HG03575 (cell line): ENCODE measurements around the gene CIROP.
"Not testable (repeated sequence)": the region's sequence is repeated elsewhere in the genome, so short reads cannot be mapped to it uniquely, and the experiment has no call there.

ENCODE experiments used
- ATAC-seq: cut with Tn5 transposase; IDR thresholded peaks from one replicate; pipeline ENCODE4 v1.9.1; 2021; ENCODE audit not compliant: unreplicated experiment, insufficient number of reproducible peaks, low FRiP score; ENCODE audit errors: extremely low read depth

The CIROP gene

GRCh38 chr14:23117371-23118020, 12.7 kb upstream of the CIROP start:
- ATAC-seq, result no peak

GRCh38 chr14:23115918-23116317, 11.1 kb upstream of the CIROP start:
- no peak for ATAC-seq

GRCh38 chr14:23115039-23115731, 10.4 kb upstream of the CIROP start:
- no peak for ATAC-seq

GRCh38 chr14:23114669-23115038, 9.9 kb upstream of the CIROP start:
- ATAC-seq, result no peak

GRCh38 chr14:23114120-23114458, 9.3 kb upstream of the CIROP start:
- no peak for ATAC-seq

- no peak for ATAC-seq
Observed at GRCh38 chr14:23113431-23114119, 8.8 kb upstream of the CIROP start.

GRCh38 chr14:23112359-23113178, 7.8 kb upstream of the CIROP start:
- no peak for ATAC-seq

GRCh38 chr14:23110579-23111365, 6.0 kb upstream of the CIROP start:
- ATAC-seq, result no peak

- ATAC-seq, result no peak
Observed at GRCh38 chr14:23109769-23110168, 5.0 kb upstream of the CIROP start.

- not testable (repeated sequence) for ATAC-seq
Observed at GRCh38 chr14:23108169-23108568, 3.4 kb upstream of the CIROP start.

GRCh38 chr14:23107620-23108019, 2.8 kb upstream of the CIROP start:
- not testable (repeated sequence) for ATAC-seq

- no peak for ATAC-seq
Observed at GRCh38 chr14:23106747-23107045, 1.9 kb upstream of the CIROP start.

GRCh38 chr14:23105348-23105824, 597 bp upstream of the CIROP start:
- no peak for ATAC-seq

GRCh38 chr14:23104070-23104590, 659 bp downstream of the CIROP start:
- no peak for ATAC-seq

GRCh38 chr14:23103581-23103980, 1.2 kb downstream of the CIROP start:
- ATAC-seq, result no peak

GRCh38 chr14:23102801-23103200, 2.0 kb downstream of the CIROP start:
- no peak for ATAC-seq

- ATAC-seq, result no peak
Observed at GRCh38 chr14:23101986-23102625, 2.7 kb downstream of the CIROP start.
